Fibroblast of pulmonary artery (primary cell): Measurements from ENCODE around the gene CHN1.

Source experiments
- DNase-seq: peaks from one replicate; pipeline ENCODE4 v3.0.0-alpha.2; 2010; ENCODE audit warnings: low read depth
- H3K4me3 ChIP-seq: replicated peaks from 2 replicates; pipeline ENCODE4 v1.5.1; 2011; ENCODE audit warnings: low read depth, mild to moderate bottlenecking, control low read depth, low read length, moderate library complexity
- TF ChIP-seq, protein P1 (sequence below): IDR thresholded peaks from 2 replicates; pipeline ENCODE4 v1.5.1; 2011; ENCODE audit warnings: mild to moderate bottlenecking, control low read depth, low read length, inconsistent platforms; ENCODE audit errors: missing control alignments

Gene CHN1

DNA sequence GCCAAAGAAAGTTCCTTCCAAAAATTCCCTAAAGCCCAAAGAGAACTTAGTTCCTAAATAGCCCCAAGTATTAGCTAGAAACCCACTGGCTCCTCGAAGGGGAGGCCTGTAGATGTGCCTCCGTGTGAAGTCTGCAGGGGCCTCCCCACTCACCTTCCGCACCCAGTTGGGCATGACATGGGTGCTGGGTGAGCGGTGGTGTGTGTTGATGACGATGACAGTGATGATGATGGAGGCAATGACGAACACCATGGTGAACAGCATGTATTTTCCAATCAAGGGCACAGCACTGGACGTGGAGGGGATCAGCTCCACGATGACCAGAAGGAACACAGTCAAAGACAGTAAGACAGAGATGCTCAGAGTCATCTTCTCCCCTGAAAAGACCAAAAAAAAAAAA is 255.4 kb downstream of the CHN1 start:
- no peak overlapping the region for H3K4me3 ChIP-seq
- TF ChIP-seq, protein P1, sequence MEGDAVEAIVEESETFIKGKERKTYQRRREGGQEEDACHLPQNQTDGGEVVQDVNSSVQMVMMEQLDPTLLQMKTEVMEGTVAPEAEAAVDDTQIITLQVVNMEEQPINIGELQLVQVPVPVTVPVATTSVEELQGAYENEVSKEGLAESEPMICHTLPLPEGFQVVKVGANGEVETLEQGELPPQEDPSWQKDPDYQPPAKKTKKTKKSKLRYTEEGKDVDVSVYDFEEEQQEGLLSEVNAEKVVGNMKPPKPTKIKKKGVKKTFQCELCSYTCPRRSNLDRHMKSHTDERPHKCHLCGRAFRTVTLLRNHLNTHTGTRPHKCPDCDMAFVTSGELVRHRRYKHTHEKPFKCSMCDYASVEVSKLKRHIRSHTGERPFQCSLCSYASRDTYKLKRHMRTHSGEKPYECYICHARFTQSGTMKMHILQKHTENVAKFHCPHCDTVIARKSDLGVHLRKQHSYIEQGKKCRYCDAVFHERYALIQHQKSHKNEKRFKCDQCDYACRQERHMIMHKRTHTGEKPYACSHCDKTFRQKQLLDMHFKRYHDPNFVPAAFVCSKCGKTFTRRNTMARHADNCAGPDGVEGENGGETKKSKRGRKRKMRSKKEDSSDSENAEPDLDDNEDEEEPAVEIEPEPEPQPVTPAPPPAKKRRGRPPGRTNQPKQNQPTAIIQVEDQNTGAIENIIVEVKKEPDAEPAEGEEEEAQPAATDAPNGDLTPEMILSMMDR, result no peak
- no peak for DNase-seq

DNA sequence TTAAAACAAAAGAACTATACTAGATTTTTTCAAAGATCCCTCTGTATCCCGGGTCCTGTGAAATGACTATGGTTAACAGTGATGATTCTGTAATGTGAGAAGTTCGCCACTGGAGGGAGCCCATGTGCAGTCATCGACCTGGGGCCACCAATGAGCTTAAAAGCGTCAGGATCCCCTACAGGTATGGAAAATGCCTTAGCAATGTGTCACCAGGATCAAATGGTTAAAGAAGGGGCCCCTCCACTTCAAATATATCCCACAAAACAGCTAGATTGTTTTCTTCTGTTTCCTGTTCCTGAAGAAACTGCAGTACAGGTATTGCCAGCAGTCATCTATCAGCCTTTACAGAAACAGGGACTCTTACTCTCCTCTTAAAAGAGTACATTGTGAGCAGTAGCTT is 256.2 kb downstream of the CHN1 start:
- peak; percentile 58 for DNase-seq
- TF ChIP-seq, protein P1, result peak; percentile 85
- H3K4me3 ChIP-seq, result no peak overlapping the region
